Motor neuron (in vitro differentiated cells): ENCODE data around the gene EIF5A. TPM values are rescaled to one million over a fixed set of nuclear protein-coding genes. Genes with fewer than 3 reads are reported as not detected.

Source experiments
- ATAC-seq, 8 experiments: fragments of 200-7000 bp; cut with Tn5 transposase; replicated peaks in 6 of 8; 2 replicates each; pipeline ENCODE4 v1.8.0; 2021; ENCODE audit warnings: mild to moderate bottlenecking in 8 of 8, moderate library complexity in 8 of 8
- H3K27ac ChIP-seq, 2 donors: fragments of 250-450 bp; sonication (Bioruptor Pico); 2 replicates each; pipeline ENCODE4 v1.9.0; 2021; ENCODE audit warnings: antibody characterized with exemption in 2 of 2, mild to moderate bottlenecking in 2 of 2, moderate library complexity in 1 of 2
- H3K4me1 ChIP-seq, 2 donors: fragments of 250-450 bp; sonication (Bioruptor Pico); replicated peaks in 1 of 2; 2 replicates each; pipeline ENCODE4 v1.6.1; 2021; ENCODE audit warnings: antibody characterized with exemption in 2 of 2, mild to moderate bottlenecking in 2 of 2, moderate library complexity in 1 of 2
- H3K4me3 ChIP-seq, 5 donors: fragments of 250-450 bp; sonication (Bioruptor Pico); 2 replicates each; pipeline ENCODE4 v1.9.0; 2021; ENCODE audit warnings: antibody characterized with exemption in 5 of 5, mild to moderate bottlenecking in 5 of 5, moderate library complexity in 4 of 5
- WGBS, 10 experiments: fragments of 450-650 bp; shearing (Covaris generic); methylation state at CpG; one replicate each; pipeline ENCODE4 v1.0.0; 2022; 5-methylcytosine and 5-hydroxymethylcytosine counted together
- in situ Hi-C, 9 experiments: fragments of 400-800 bp; cut with MboI; loops; one replicate each; pipeline ENCODE4 v1.15.0; 2021; ENCODE audit warnings: low sequenced_read_pairs in 9 of 9, low pct_unique_long_range_greater_than_20kb in 2 of 9; ENCODE audit not compliant: unreplicated experiment in 9 of 9
- total RNA-seq, 8 experiments: library from RNA; unstranded; fragments of 300-600 nt; gene quantifications; 2 replicates each; pipeline versions ENCODE4 v1.2.3 to v1.2.4, GENCODE V29; 2022

EIF5A gene
- total RNA-seq, 8 experiments from 2014 or later, result 104 to 785 (median 231) TPM

DNA sequence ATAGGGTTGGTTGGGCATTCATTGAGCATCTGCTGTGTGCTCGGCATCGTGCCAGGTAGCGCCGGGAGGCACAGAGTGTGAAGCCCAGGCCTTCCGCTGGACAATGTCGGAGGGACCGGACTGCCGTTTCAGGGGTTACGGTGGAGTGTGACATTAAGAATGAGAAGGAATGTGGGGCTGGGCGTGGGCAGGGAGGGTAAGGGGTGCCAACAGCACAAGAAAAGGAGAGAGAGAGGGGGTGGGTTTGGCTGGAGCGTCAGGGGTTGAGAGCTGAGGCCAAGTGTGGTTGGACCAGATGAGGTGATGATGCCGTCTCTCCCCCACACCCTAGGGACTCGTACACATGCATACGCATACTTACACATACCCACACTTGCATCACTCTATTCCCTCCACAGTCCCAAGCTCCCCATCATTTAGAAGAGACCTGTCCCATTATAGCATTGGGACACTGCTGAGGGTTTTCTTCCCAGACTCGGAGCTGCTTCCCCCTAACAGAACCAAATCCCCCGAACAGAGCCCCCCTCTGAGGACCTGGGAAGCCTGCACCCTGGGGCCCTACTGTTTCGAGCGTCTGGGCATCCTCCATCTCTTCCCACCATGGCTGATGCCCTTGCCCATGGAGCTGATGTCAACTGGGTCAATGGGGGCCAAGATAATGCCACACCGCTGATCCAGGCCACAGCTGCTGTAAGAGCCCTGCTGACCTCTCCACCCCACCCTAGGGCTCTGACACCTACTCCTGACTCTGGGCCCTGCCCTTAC is 41.2 kb downstream of the EIF5A start:
- WGBS, 10 experiments, result 88 to 100% (median 93%) methylated on average over 1 to 5 of the region's 19 CpGs; no CpG with 5 or more reads in 7 of the 10 experiments
- Histone ChIP-seq H3K4me3 (no peak overlapping the region), H3K27ac (no peak overlapping the region), H3K4me1 (peaks cover 21 to 28% of the 10 kb centered on the region in 2 donors)
- in situ Hi-C loops, result no loop called here
- no peak for ATAC-seq

DNA sequence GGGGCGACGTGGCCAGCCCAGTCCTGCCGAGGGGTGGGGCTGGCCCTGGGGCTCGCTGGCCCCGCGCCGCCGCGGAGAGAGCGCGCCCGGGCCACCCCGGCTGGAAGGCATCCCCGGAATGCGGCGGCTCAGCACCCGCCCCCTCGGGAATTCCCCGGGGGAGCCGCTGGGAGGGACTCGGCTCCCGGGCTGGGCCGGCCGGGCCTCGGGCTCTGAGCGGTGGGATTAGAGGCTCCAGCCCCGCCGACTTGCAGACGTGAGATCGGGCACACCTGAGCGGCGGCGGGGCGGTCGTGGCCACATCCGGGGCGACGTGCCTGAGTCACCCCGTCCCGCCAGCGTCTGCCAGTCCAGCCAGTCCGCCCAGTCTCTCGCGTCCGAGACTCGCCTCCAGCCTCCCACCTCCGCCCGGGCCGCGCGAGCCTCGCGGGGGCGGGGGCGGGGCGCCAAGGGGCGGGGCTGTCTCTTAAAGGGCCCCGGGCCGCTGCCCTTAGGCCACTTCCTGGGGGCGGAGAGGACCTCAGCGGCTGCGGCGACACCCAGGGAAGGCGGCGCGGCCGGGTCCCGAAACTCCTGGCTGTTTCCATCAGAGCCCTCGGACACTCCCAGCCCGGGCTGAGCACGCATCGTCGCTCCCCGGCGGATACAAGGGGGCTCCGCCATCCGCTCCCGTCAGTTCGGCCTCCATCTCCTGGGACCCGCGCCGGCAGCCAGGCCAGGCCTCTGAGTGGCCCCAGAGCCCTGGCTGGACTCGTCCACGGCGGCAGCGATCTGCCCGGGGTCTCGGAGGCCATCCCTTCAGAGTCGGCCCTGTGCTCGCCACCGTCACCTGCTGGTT is 44.5 kb downstream of the EIF5A start, which contains the start of gene KCTD11:
KCTD11 (plus strand) TSS at position 498 of the 838 bp plus-strand sequence.
- peak within 1 kb of the TSS; percentile 89 to 94 for H3K27ac ChIP-seq
- H3K4me1 ChIP-seq, result peaks cover 36 to 52% of the 10 kb centered on the region in 2 donors
- H3K4me3 ChIP-seq, result peak within 1 kb of the TSS; percentile 59 to 78 (median 74)
- peak; percentile 45 to 66 (median 59) for ATAC-seq
- WGBS, 10 experiments, result 2 to 3% methylated on average over 5 to 18 of the region's 91 CpGs; no CpG with 5 or more reads in 8 of the 10 experiments
- in situ Hi-C loops, result no loop called here

DNA sequence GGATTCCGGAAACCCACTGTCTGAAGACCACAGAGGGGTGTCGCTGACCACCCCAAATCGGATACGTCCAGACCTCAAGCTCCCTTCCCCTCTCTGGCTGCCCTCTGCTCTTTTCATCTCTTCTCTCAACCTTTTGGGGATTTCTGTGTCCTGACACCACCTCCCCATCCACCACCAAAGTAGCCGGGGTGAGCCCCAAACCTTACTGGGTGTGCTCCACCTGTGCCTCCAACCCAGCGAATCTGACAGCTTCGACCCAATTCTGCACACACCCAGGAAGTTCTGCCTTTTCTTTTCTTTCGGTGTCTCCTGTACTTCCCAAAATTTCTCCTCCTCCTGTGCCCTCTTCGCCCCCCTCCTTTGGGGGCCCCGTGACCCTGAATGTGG is 45.1 kb downstream of the EIF5A start:
- WGBS, 10 experiments, result 0 to 61% (median 13%) methylated on average over 1 to 10 of the region's 10 CpGs; no CpG with 5 or more reads in 4 of the 10 experiments
- Histone ChIP-seq H3K4me1 (peaks cover 36 to 52% of the 10 kb centered on the region in 2 donors), H3K4me3 (peak overlapping the region; percentile 59 to 78 (median 74)), H3K27ac (peak overlapping the region; percentile 89 to 94)
- no peak for ATAC-seq
- in situ Hi-C loops, result no loop called here

DNA sequence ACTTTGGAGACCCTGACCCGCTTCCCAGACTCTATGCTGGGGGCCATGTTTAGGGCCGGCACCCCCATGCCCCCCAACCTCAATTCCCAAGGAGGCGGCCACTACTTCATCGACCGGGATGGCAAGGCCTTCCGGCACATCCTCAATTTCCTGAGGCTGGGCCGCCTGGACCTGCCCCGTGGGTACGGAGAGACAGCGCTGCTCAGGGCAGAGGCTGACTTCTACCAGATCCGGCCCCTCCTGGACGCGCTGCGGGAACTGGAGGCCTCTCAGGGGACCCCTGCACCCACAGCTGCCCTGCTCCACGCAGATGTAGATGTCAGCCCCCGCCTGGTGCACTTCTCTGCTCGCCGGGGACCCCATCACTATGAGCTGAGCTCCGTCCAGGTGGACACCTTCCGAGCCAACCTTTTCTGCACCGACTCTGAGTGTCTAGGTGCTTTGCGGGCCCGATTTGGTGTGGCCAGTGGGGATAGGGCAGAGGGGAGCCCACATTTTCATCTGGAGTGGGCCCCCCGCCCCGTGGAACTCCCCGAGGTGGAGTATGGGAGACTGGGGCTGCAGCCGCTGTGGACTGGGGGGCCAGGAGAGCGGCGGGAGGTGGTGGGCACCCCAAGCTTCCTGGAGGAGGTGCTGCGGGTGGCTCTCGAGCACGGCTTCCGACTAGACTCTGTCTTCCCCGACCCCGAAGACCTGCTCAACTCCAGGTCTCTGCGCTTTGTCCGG is 45.6 kb downstream of the EIF5A start:
- peak overlapping the region in 2 of 5 donors; percentile 74 to 78 for H3K4me3 ChIP-seq
- ATAC-seq, result no peak
- peaks cover 36 to 52% of the 10 kb centered on the region in 2 donors for H3K4me1 ChIP-seq
- in situ Hi-C loops, result no loop called here
- H3K27ac ChIP-seq, result no peak overlapping the region
- 40 to 100% (median 90%) methylated on average over 1 to 12 of the region's 37 CpGs; no CpG with 5 or more reads in 4 of the 10 experiments for WGBS, 10 experiments

DNA sequence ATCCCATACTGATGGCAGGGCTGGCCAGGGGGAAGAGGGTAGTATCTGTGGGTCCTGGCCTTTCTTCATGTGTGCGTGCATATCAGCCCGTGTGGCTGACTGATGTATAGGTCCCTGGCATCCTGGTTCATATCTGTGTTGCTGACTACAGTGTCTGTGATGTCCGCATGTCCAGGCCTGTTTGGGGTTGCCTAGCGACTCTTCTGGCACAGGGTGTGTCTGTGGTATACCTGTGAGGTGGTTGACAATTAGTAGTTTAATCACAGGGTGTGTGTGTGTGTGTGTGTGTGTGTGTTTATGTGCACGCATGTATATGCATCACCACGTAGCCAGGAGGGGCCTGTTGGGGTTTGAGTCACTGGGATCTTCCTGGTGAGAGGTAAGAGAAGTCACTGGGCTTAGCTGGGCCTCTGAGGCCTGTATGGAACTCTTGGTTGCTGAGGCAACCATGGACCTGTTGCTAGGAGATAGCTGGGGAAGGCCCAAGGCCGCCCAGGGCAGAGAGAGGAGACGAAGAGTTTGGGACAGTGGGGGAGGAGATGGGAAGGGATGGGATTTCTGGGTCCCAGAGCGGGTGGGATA is 46.9 kb downstream of the EIF5A start:
- in situ Hi-C loops, result no loop called here
- peak in 5 of 8 experiments; percentile 8 to 33 (median 13) for ATAC-seq
- 20 to 100% (median 67%) methylated on average over 1 to 6 of the region's 9 CpGs; no CpG with 5 or more reads in 3 of the 10 experiments for WGBS, 10 experiments
- peak overlapping the region in 2 of 5 donors; percentile 4 to 13 for H3K4me3 ChIP-seq
- H3K4me1 ChIP-seq, result peaks cover 31 to 46% of the 10 kb centered on the region in 2 donors
- no peak overlapping the region for H3K27ac ChIP-seq

DNA sequence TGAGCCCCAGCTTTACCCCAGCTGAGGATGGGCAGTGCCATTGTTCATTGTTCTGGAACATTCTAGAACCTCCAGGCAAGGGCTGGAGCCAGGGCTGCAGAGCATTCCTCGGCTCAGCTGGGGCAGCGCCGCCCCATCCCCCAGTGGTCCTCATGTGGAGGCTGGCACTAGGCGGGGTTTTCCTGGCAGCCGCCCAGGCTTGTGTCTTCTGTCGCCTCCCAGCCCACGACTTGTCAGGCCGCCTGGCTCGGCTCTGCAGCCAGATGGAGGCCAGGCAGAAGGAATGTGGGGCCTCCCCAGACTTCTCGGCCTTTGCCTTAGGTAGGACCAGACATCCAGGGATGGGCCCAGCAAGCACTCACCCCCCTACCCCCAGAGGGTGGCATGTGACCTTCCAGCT is 47.6 kb downstream of the EIF5A start, which contains the start of gene TMEM95:
TMEM95 (plus strand) TSS at position 104 of the 400 bp plus-strand sequence; CDS start at position 153, 49 bp downstream.
- Histone ChIP-seq H3K4me1 (peaks cover 25 to 40% of the 10 kb centered on the region in 2 donors), H3K27ac (no peak within 1 kb of the TSS), H3K4me3 (peak within 1 kb of the TSS in 2 of 5 donors; percentile 4 to 13)
- ATAC-seq, result peak in 1 of 8 experiments; percentile 1
- WGBS, 10 experiments, result 0 to 78% (median 10%) methylated on average over 1 to 7 of the region's 10 CpGs; no CpG with 5 or more reads in 6 of the 10 experiments
- in situ Hi-C loops, result no loop called here

DNA sequence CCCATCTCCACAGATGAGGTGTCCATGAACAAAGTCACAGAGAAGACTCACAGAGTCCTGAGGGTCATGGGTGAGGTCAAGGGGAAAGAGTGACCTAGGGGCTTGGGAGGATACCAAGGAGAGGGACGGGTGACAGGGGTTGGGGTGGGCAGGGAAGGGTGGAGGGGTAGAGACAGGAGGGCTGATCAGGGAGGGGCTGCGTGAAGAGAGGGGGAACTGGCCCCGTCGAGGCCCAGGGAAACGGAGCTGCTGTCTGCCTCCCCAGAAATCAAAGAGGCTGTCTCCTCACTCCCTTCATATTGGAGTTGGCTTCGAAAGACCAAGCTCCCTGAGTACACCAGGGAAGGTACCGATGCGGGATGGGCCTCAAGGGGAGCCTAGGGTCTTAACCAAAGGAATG is 48.1 kb downstream of the EIF5A start:
- in situ Hi-C loops, result no loop called here
- Histone ChIP-seq H3K4me3 (no peak overlapping the region), H3K4me1 (peaks cover 25 to 40% of the 10 kb centered on the region in 2 donors), H3K27ac (no peak overlapping the region)
- ATAC-seq, result no peak
- WGBS, 10 experiments, result 20% methylated on average over 2 of the region's 8 CpGs; no CpG with 5 or more reads in 9 of the 10 experiments

DNA sequence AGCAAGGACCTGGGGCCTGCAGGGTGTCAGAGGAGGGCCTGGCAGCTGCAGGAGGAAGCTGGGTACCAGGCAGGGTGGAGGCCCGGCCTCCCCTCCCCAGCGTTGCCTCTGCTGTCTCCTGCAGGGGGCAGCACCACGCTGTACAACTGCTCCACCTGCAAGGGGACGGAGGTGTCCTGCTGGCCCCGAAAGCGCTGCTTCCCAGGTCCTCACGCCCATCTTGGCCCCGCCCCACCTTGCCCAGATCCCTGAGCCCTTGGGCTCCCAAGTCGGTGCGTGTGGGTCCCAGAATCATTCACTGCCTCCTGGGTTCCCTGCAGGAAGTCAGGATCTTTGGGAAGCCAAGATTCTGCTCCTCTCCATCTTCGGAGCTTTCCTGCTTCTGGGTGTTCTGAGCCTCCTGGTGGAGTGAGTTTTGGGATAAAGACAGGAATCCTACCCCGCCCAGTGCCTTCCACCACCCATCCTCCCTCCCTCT is 48.7 kb downstream of the EIF5A start:
- no peak overlapping the region for H3K27ac ChIP-seq
- 13 to 26% methylated on average over 3 to 6 of the region's 12 CpGs; no CpG with 5 or more reads in 8 of the 10 experiments for WGBS, 10 experiments
- peak in 5 of 8 experiments; percentile 2 to 46 (median 6) for ATAC-seq
- peaks cover 25 to 40% of the 10 kb centered on the region in 2 donors for H3K4me1 ChIP-seq
- no peak overlapping the region for H3K4me3 ChIP-seq
- in situ Hi-C loops, result no loop called here

DNA sequence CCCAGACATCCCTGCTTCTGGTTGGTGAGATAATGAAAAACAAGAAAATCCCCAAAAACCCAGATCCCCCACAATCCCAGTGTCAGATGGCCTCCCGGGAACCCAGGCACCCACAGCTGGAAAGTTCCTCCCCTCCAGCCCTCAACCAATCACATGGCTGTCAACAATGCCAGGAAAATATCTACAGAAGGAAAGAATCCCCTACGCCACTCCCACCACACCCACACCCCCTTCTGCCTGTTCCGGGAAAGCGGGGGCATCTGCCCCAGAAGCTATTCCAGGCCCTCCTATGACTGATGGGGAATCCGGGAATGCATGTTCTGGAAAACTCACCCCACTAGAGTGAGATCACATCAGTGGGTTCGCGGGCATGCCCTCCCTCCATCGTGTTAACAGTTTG is 49.3 kb downstream of the EIF5A start:
- WGBS, 10 experiments, result 40 to 91% (median 83%) methylated on average over 1 to 5 of the region's 8 CpGs; no CpG with 5 or more reads in 7 of the 10 experiments
- no peak for ATAC-seq
- H3K4me3 ChIP-seq, result no peak overlapping the region
- no peak overlapping the region for H3K27ac ChIP-seq
- H3K4me1 ChIP-seq, result peaks cover 25 to 40% of the 10 kb centered on the region in 2 donors
- in situ Hi-C loops, result no loop called here

DNA sequence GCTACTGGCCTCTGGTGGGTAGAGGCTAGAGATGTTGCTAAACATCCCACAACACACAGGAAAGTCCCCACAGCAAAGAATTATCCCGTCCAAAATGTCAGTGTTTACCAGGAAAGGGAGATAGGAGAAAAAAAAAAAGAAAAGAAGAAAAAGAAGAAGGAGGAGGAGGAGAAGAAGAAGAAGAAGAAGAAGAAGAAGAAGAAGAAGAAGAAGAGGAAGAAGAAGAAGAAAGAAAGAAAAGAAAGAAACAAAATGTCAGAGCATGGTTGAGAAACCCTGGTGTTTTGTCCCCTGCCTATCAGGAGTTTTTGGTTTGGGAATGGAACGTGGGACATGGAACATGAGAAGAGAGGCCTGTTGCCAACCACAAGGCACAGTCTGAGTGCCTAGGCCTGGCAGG is 50.0 kb downstream of the EIF5A start:
- peaks cover 25 to 40% of the 10 kb centered on the region in 2 donors for H3K4me1 ChIP-seq
- WGBS, 10 experiments, result 8 to 100% (median 80%) methylated on average over 1 to 2 of the region's 2 CpGs; no CpG with 5 or more reads in 1 of the 10 experiments
- no peak for ATAC-seq
- H3K27ac ChIP-seq, result no peak overlapping the region
- in situ Hi-C loops, result no loop called here
- no peak overlapping the region for H3K4me3 ChIP-seq

DNA sequence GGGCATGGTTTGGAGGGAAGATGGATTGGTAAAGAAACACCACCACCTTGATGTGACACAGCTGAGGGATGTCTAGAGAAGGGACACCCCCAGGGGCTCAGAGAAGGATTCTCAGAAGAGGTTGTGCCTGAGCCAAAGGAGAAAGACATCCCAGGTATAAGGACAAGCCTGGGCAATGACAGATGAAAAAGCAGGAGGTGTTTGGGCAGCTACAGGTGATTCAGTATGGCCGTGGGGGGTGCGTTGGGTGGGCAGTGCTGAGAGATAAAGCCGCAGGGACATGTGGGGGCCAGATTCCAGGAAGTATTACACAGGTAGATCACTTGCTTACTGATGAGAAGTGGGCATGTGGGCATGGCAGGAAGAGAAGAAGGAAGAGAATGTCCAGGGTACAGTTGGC is 54.5 kb downstream of the EIF5A start:
- in situ Hi-C loops, result no loop called here
- no peaks in the 10 kb centered on the region for H3K4me1 ChIP-seq
- H3K27ac ChIP-seq, result no peak overlapping the region
- no peak overlapping the region for H3K4me3 ChIP-seq
- ATAC-seq, result no peak
- 18 to 65% (median 58%) methylated on average over 2 to 3 of the region's 3 CpGs; no CpG with 5 or more reads in 6 of the 10 experiments for WGBS, 10 experiments
